H1 (cell line): ENCODE data around the gene MRPL40. TPM values are rescaled to one million over a fixed set of nuclear protein-coding genes. Genes with fewer than 3 reads are reported as not detected.

Source experiments
- CTCF ChIA-PET: fragments of 300-600 bp; sonication (Branson Sonifier 250); formaldehyde crosslinking; loops from one replicate; lab custom pipeline; 2021; ENCODE audit not compliant: partially characterized antibody; lab: Charles Lee
- POLR2A ChIA-PET: fragments of 300-600 bp; sonication (Branson Sonifier 250); formaldehyde crosslinking; loops from one replicate; lab custom pipeline; 2021; ENCODE audit warnings: inconsistent platforms; ENCODE audit not compliant: partially characterized antibody; lab: Charles Lee
- DNase-seq, 2 experiments: peaks; one replicate each; pipeline versions ENCODE4 v3.0.0 to v3.0.0-alpha.2; 2010 to 2022; ENCODE audit warnings: low spot score in 2 of 2, low read depth in 1 of 2, mixed read lengths in 1 of 2
- FAIRE-seq: peaks from 2 replicates; lab custom pipeline; 2011; peaks lifted over from hg19 to GRCh38; lab: Jason Lieb, UNC
- H2AFZ ChIP-seq: 2 replicates; pipeline ENCODE4 v1.8.1; 2012; ENCODE audit warnings: low read length, inconsistent platforms
- H2AK5ac ChIP-seq: 2 replicates; pipeline ENCODE4 v1.6.1; 2013; ENCODE audit warnings: low read depth, low read length
- H2BK120ac ChIP-seq: replicated peaks from 2 replicates; pipeline ENCODE3; 2013; ENCODE audit warnings: low read depth, low read length, inconsistent platforms
- H2BK12ac ChIP-seq: 2 replicates; pipeline ENCODE4 v1.6.1; 2013; ENCODE audit warnings: low read depth, low read length
- H2BK15ac ChIP-seq: 2 replicates; pipeline ENCODE4 v1.6.1; 2013; ENCODE audit warnings: low read length
- H2BK20ac ChIP-seq: 2 replicates; pipeline ENCODE4 v1.6.1; 2013; ENCODE audit warnings: low read length
- H2BK5ac ChIP-seq: 2 replicates; pipeline ENCODE4 v1.6.1; 2013; ENCODE audit warnings: low read depth, low read length
- H3K14ac ChIP-seq: 2 replicates; pipeline ENCODE4 v1.6.1; 2013; ENCODE audit warnings: inconsistent platforms; ENCODE audit not compliant: insufficient read length
- H3K18ac ChIP-seq: 2 replicates; pipeline ENCODE4 v1.6.1; 2013; ENCODE audit warnings: low read length; ENCODE audit errors: extremely low read depth
- H3K23ac ChIP-seq: 2 replicates; pipeline ENCODE4 v1.6.1; 2013; ENCODE audit warnings: inconsistent platforms; ENCODE audit not compliant: insufficient read length
- H3K23me2 ChIP-seq: 2 replicates; pipeline ENCODE4 v1.6.1; 2013; ENCODE audit warnings: low read depth, low read length
- H3K27ac ChIP-seq: 2 replicates; pipeline ENCODE4 v1.6.1; 2011; ENCODE audit warnings: low read depth, low read length, inconsistent platforms
- H3K27me3 ChIP-seq, 4 experiments: replicated peaks in 1 of 4; 1 replicate in 1 of 4; 2 replicates in 3 of 4; pipeline versions ENCODE4 v1.6.1 to v1.8.1; 2011 to 2013; ENCODE audit warnings: low read length in 3 of 4, mild to moderate bottlenecking in 3 of 4, inconsistent platforms in 2 of 4, mixed read lengths in 2 of 4, moderate library complexity in 1 of 4; ENCODE audit not compliant: control insufficient read depth in 3 of 4, insufficient read depth in 3 of 4; ENCODE audit errors: extremely low read depth in 1 of 4
- H3K36me3 ChIP-seq, 4 experiments: 2 replicates each; pipeline versions ENCODE4 v1.6.1 to v1.8.1; 2011 to 2013; ENCODE audit warnings: mild to moderate bottlenecking in 4 of 4, low read length in 3 of 4, moderate library complexity in 2 of 4, control low read depth in 1 of 4, inconsistent platforms in 1 of 4; ENCODE audit not compliant: insufficient read depth in 4 of 4, control insufficient read depth in 2 of 4
- H3K4ac ChIP-seq: replicated peaks from 2 replicates; pipeline ENCODE3; 2013; ENCODE audit warnings: low read length, low read depth, mixed read lengths, inconsistent platforms; ENCODE audit not compliant: insufficient read length
- H3K4me1 ChIP-seq, 4 experiments: replicated peaks in 1 of 4; 1 replicate in 1 of 4; 2 replicates in 3 of 4; pipeline versions ENCODE4 v1.6.1 to v1.8.1; 2011 to 2013; ENCODE audit warnings: low read length in 3 of 4, inconsistent platforms in 2 of 4, mixed read lengths in 1 of 4; ENCODE audit not compliant: insufficient read depth in 4 of 4, control insufficient read depth in 3 of 4
- H3K4me2 ChIP-seq, 2 experiments: 2 replicates each; pipeline versions ENCODE4 v1.6.1 to v1.8.1; 2011 to 2013; ENCODE audit warnings: low read depth in 2 of 2, low read length in 2 of 2, control low read depth in 1 of 2, inconsistent platforms in 1 of 2, mild to moderate bottlenecking in 1 of 2; ENCODE audit not compliant: insufficient read depth in 1 of 2
- H3K4me3 ChIP-seq, 4 experiments: fragments of 200-600, 300-600 bp in 1 of 4; sonication (generic), shearing (Covaris generic), sonication (Bioruptor Twin) in 1 of 4; 2 replicates each; pipeline versions ENCODE4 v1.5.1 to v1.8.1; 2011 to 2016; ENCODE audit warnings: low read length in 4 of 4, low read depth in 3 of 4, control low read depth in 2 of 4, inconsistent platforms in 2 of 4, mild to moderate bottlenecking in 2 of 4, mixed read lengths in 1 of 4, moderate library complexity in 1 of 4; ENCODE audit not compliant: insufficient read depth in 2 of 4; ENCODE audit errors: extremely low read depth in 1 of 4
- H3K56ac ChIP-seq: replicated peaks from 2 replicates; pipeline ENCODE3; 2013; ENCODE audit warnings: low read depth, mild to moderate bottlenecking, mixed read lengths, low read length, inconsistent platforms; ENCODE audit not compliant: insufficient read length
- H3K79me1 ChIP-seq: 2 replicates; pipeline ENCODE4 v1.6.1; 2013; ENCODE audit warnings: low read depth, low read length, control low read depth
- H3K79me2 ChIP-seq, 2 experiments: 2 replicates each; pipeline versions ENCODE4 v1.6.1 to v1.8.1; 2012 to 2013; ENCODE audit warnings: low read length in 2 of 2, mild to moderate bottlenecking in 2 of 2, inconsistent platforms in 1 of 2; ENCODE audit not compliant: insufficient read depth in 2 of 2, control insufficient read depth in 1 of 2
- H3K9ac ChIP-seq, 4 experiments: replicated peaks in 1 of 4; 1 replicate in 1 of 4; 2 replicates in 3 of 4; pipeline versions ENCODE4 v1.6.1 to v1.8.1; 2011 to 2013; ENCODE audit warnings: low read depth in 3 of 4, low read length in 3 of 4, control low read depth in 2 of 4, mild to moderate bottlenecking in 2 of 4, moderate library complexity in 2 of 4, inconsistent platforms in 1 of 4; ENCODE audit errors: extremely low read depth in 1 of 4
- H3K9me3 ChIP-seq, 2 experiments: 2 replicates each; pipeline versions ENCODE4 v1.6.1 to v1.8.1; 2012 to 2013; ENCODE audit warnings: mild to moderate bottlenecking in 2 of 2, moderate library complexity in 2 of 2, control low read depth in 1 of 2, inconsistent platforms in 1 of 2, low read depth in 1 of 2, low read length in 1 of 2, mixed read lengths in 1 of 2; ENCODE audit not compliant: insufficient read depth in 2 of 2
- H4K20me1 ChIP-seq, 2 experiments: replicated peaks in 1 of 2; 2 replicates each; pipeline versions ENCODE3 to v1.8.1; 2011 to 2013; ENCODE audit warnings: inconsistent platforms in 2 of 2, low read length in 2 of 2, mild to moderate bottlenecking in 1 of 2; ENCODE audit not compliant: insufficient read depth in 2 of 2, control insufficient read depth in 1 of 2
- H4K5ac ChIP-seq: 2 replicates; pipeline ENCODE4 v1.6.1; 2013; ENCODE audit warnings: low read length, low read depth, mixed read lengths, inconsistent platforms; ENCODE audit not compliant: insufficient read length
- H4K8ac ChIP-seq: 2 replicates; pipeline ENCODE4 v1.8.0; 2013; ENCODE audit warnings: mild to moderate bottlenecking, moderate library complexity, low read length, inconsistent platforms; ENCODE audit not compliant: insufficient read depth; ENCODE audit errors: extremely low read depth
- H4K91ac ChIP-seq: replicated peaks from 2 replicates; pipeline ENCODE3; 2013; ENCODE audit warnings: low read length, mixed read lengths, inconsistent platforms; ENCODE audit not compliant: insufficient read length
- ATF2 ChIP-seq: IDR thresholded peaks from 2 replicates; pipeline ENCODE4 v1.6.1; 2012; ENCODE audit warnings: low read length, inconsistent platforms
- BCL11A ChIP-seq, 2 experiments: IDR thresholded peaks; one replicate each; pipeline ENCODE4 v1.6.1; 2011; ENCODE audit warnings: low read depth in 2 of 2, low read length in 2 of 2, mild to moderate bottlenecking in 2 of 2
- CEBPB ChIP-seq: IDR thresholded peaks from 2 replicates; pipeline ENCODE4 v1.6.1; 2012; ENCODE audit warnings: low read depth, low read length
- CREB1 ChIP-seq: IDR thresholded peaks from 2 replicates; pipeline ENCODE4 v1.6.1; 2012; ENCODE audit warnings: inconsistent platforms
- EP300 ChIP-seq, 2 experiments: IDR thresholded peaks; 1 replicate in 1 of 2; 2 replicates in 1 of 2; pipeline ENCODE4 v1.6.1; 2011 to 2012; ENCODE audit warnings: low read depth in 2 of 2, low read length in 2 of 2, mild to moderate bottlenecking in 2 of 2, borderline replicate concordance in 1 of 2, inconsistent platforms in 1 of 2, moderate library complexity in 1 of 2
- HDAC2 ChIP-seq, 2 experiments: fragments of 300-600 bp in 1 of 2; sonication (generic) in 1 of 2; IDR thresholded peaks; 2 replicates each; pipeline ENCODE4 v1.6.1; 2011 to 2012; ENCODE audit warnings: low read depth in 2 of 2, low read length in 2 of 2, mild to moderate bottlenecking in 2 of 2, moderate library complexity in 2 of 2, borderline replicate concordance in 1 of 2, inconsistent platforms in 1 of 2
- HDAC6 ChIP-seq: IDR thresholded peaks from one replicate; pipeline ENCODE4 v1.7.1; 2012; ENCODE audit warnings: low read depth, mild to moderate bottlenecking, inconsistent platforms, low read length, moderate library complexity
- POLR2AphosphoS5 ChIP-seq: IDR thresholded peaks from 2 replicates; pipeline ENCODE4 v1.6.1; 2011; ENCODE audit warnings: low read depth, low read length
- RBBP5 ChIP-seq: IDR thresholded peaks from 2 replicates; pipeline ENCODE4 v1.7.1; 2012; ENCODE audit warnings: low read depth, mild to moderate bottlenecking, inconsistent platforms, low read length, moderate library complexity, borderline replicate concordance
- SIX5 ChIP-seq: IDR thresholded peaks from 2 replicates; pipeline ENCODE4 v1.6.1; 2011; ENCODE audit warnings: mild to moderate bottlenecking, low read depth, low read length
- SP2 ChIP-seq: IDR thresholded peaks from 2 replicates; pipeline ENCODE4 v1.6.1; 2012; ENCODE audit warnings: mild to moderate bottlenecking, low read length, inconsistent platforms
- SP4 ChIP-seq: IDR thresholded peaks from 2 replicates; pipeline ENCODE4 v1.6.1; 2012; ENCODE audit warnings: low read length, inconsistent platforms
- WGBS, 2 experiments: shearing (Covaris generic) in 1 of 2; methylation state at CpG; one replicate each; pipeline versions ENCODE4 v1.1.6 to v1.1.7; 2013 to 2015; ENCODE audit warnings: low lambda C conversion rate in 2 of 2, mixed read lengths in 2 of 2, inconsistent platforms in 1 of 2, low coverage in 1 of 2, missing lambda C conversion rate in 1 of 2; ENCODE audit not compliant: insufficient replicate concordance in 2 of 2, insufficient coverage in 1 of 2, insufficient read length in 1 of 2; ENCODE audit errors: extremely low coverage in 1 of 2, missing lambda C conversion rate in 1 of 2; 5-methylcytosine and 5-hydroxymethylcytosine counted together
- polyA plus RNA-seq, 7 experiments: library from polyadenylated mRNA; depleted of rRNA in 3 of 7; stranded (reverse) in 5 of 7; unstranded in 2 of 7; fragments of >200 nt in 5 of 7; fragments of 200-250 nt in 2 of 7; gene quantifications; 1 replicate in 5 of 7; 2 replicates in 1 of 7; 4 replicates in 1 of 7; pipeline versions ENCODE4 v1.2.1 to v1.2.3, GENCODE V29; 2011 to 2013; ENCODE audit warnings: missing spikeins in 2 of 7, mixed read lengths in 2 of 7
- total RNA-seq: library from RNA; stranded (reverse); fragmentation: NEBNext Ultra II Directional; extraction: Animal tissue kit (Norgen Biotek cat#: 25700); gene quantifications from 2 replicates; pipeline ENCODE4 v1.2.1, GENCODE V29; 2021
- TF ChIP-seq, protein P1 (sequence below): IDR thresholded peaks from 2 replicates; pipeline ENCODE4 v1.6.1; 2012; ENCODE audit warnings: inconsistent platforms

Gene MRPL40
- total and polyA plus RNA-seq, 2 of the 8 experiments (the other 6 are each of a cell fraction or from before 2014, with no cell fraction given) = 12.4 to 14.5 TPM

DNA sequence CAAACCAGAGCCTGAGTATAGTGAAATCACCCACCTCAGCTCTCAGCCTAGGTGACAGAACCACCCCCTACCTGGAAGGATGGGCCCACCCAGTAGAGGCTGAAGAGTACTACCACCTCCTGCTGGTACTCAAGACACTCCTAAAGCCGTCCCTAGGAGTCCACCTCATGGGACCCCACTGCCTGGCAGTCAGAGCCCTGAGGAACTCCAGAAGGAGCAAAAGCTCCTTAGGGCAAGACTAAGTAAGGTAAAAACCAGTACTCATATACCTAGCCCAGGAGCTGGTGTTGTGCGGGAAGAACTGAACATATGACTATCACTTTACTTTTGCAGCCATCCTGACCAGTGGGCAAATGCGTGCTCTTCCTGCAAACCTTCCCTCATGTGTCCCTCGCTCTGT lies 37.1 kb upstream of the MRPL40 start:
- Histone ChIP-seq H3K79me2 (no peaks in the 10 kb centered on the region), H4K20me1 (peaks cover 2 to 9% of the 10 kb centered on the region in 2 experiments), H3K36me3 (peaks cover 22 to 66% (median 48%) of the 10 kb centered on the region in 4 experiments), H4K91ac (no peak overlapping the region), H3K79me1 (no peaks in the 10 kb centered on the region), H2BK20ac (no peak overlapping the region), H3K27me3 (no peaks in the 10 kb centered on the region), H4K5ac (no peak overlapping the region), H2BK120ac (no peak overlapping the region), H3K4ac (no peak overlapping the region), H3K9me3 (no peaks in the 10 kb centered on the region), H3K4me2 (no peak overlapping the region), H2AK5ac (no peak overlapping the region), H3K4me1 (no peaks in the 10 kb centered on the region), H3K23me2 (no peaks in the 10 kb centered on the region), H2BK5ac (no peak overlapping the region), H3K18ac (no peak overlapping the region), H3K4me3 (no peak overlapping the region), H4K8ac (no peak overlapping the region), H2BK12ac (no peak overlapping the region), H3K9ac (no peak overlapping the region), H3K27ac (no peak overlapping the region), H3K56ac (no peak overlapping the region), H2AFZ (no peak overlapping the region), H2BK15ac (no peak overlapping the region), H3K23ac (no peak overlapping the region), H3K14ac (no peak overlapping the region)
- DNase-seq (no peak), FAIRE-seq (no peak)
- 84% methylated on average over 4 of the region's 4 CpGs; no CpG with 5 or more reads in 1 of the 2 experiments for WGBS, 2 experiments
- POLR2A ChIA-PET = interaction anchor here (1.2 to 2.5 kb wide), 6 partner anchors 9 to 61 kb away, joined by 3 to 9 read pairs (median 4); no protein-coding TSS in a partner anchor
- CTCF ChIA-PET = interaction anchor here (1.7 kb wide), 1 partner anchor 215 kb away, joined by 4 read pairs; no protein-coding TSS in a partner anchor
- TF ChIP-seq ATF2 (no peak), HDAC6 (no peak), CREB1 (no peak), SP4 (no peak), SIX5 (no peak), HDAC2 (IDR thresholded peaks at IDR 0.05; ENCODE audit: borderline replicate concordance in 1 of 2, low read depth in 2 of 2, low read length in 2 of 2) (no peak), CEBPB (no peak), BCL11A (IDR thresholded peaks at IDR 0.05; ENCODE audit: low read depth in 2 of 2, low read length in 2 of 2) (no peak), RBBP5 (no peak), EP300 (IDR thresholded peaks at IDR 0.05; ENCODE audit: borderline replicate concordance in 1 of 2, low read depth in 2 of 2, low read length in 2 of 2) (no peak), SP2 (no peak), POLR2AphosphoS5 (no peak)
- TF ChIP-seq, protein P1, sequence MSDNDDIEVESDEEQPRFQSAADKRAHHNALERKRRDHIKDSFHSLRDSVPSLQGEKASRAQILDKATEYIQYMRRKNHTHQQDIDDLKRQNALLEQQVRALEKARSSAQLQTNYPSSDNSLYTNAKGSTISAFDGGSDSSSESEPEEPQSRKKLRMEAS = no peak
